ENCODE results near the gene EXOC3L4. TPM values are rescaled to one million over a fixed set of nuclear protein-coding genes. Genes with fewer than 3 reads are reported as not detected.

EXOC3L4 gene
- total and polyA plus RNA-seq, 9 donors = 0.33 to 1.2 (median 0.85) TPM; not detected in 3

GRCh38 chr14:103089386-103090335 is 4.9 kb upstream of the EXOC3L4 start:
- intact Hi-C loops (cut with DNase I) = no loop called here
- H3K4me3 ChIP-seq = no peak overlapping the region
- peaks cover 8% of the 10 kb centered on the region for H3K4me1 ChIP-seq (ENCODE audit: insufficient read depth)
- no peak for TF ChIP-seq CTCF (IDR thresholded peaks at IDR 0.05)
- no peak for DNase-seq
- H3K36me3 ChIP-seq = no peaks in the 10 kb centered on the region
- no peaks in the 10 kb centered on the region for H3K27me3 ChIP-seq
- 88 to 92% (median 91%) methylated on average over 26 to 28 of the region's 28 CpGs for WGBS, 3 donors
- no peaks in the 10 kb centered on the region for H3K9me3 ChIP-seq
- H3K27ac ChIP-seq = no peak overlapping the region

- WGBS, 3 donors = 82 to 85% (median 82%) methylated on average over 12 of the region's 12 CpGs
- intact Hi-C loops (cut with DNase I) = no loop called here
- no peak overlapping the region for H3K4me3 ChIP-seq
Observed at GRCh38 chr14:103090481-103091020, 4.0 kb upstream of the EXOC3L4 start.

GRCh38 chr14:103091041-103091882 is 3.3 kb upstream of the EXOC3L4 start:
- H3K4me1 ChIP-seq (ENCODE audit: insufficient read depth) = peaks cover 10% of the 10 kb centered on the region
- WGBS, 3 donors = 6 to 17% (median 10%) methylated on average over 22 to 69 of the region's 69 CpGs
- H3K4me3 ChIP-seq = peak overlapping the region; percentile 39
- no peaks in the 10 kb centered on the region for H3K9me3 ChIP-seq
- no peaks in the 10 kb centered on the region for H3K36me3 ChIP-seq
- no peak for TF ChIP-seq POLR2A (IDR thresholded peaks at IDR 0.05)
- peak in 1 of 3 donors; percentile 25 for TF ChIP-seq CTCF (IDR thresholded peaks at IDR 0.05)
- H3K27ac ChIP-seq = no peak overlapping the region
- intact Hi-C loops (cut with DNase I) = no loop called here
- DNase-seq = peak in 4 of 5 donors; percentile 59 to 71 (median 64)
- no peaks in the 10 kb centered on the region for H3K27me3 ChIP-seq

More at GRCh38 chr14:103090481-103091020, 4.0 kb upstream of the EXOC3L4 start:
- TF ChIP-seq CTCF (IDR thresholded peaks at IDR 0.05) (no peak), POLR2A (IDR thresholded peaks at IDR 0.05) (no peak), EP300 (IDR thresholded peaks at IDR 0.05) (no peak)
- no peaks in the 10 kb centered on the region for H3K27me3 ChIP-seq
- peaks cover 10% of the 10 kb centered on the region for H3K4me1 ChIP-seq (ENCODE audit: insufficient read depth)
- no peak overlapping the region for H3K27ac ChIP-seq
- no peak for DNase-seq
- H3K36me3 ChIP-seq = no peaks in the 10 kb centered on the region
- H3K9me3 ChIP-seq = no peaks in the 10 kb centered on the region

- 52 to 74% (median 59%) methylated on average over 8 to 9 of the region's 9 CpGs for whole genome bisulfite sequencing, 3 donors
- Histone ChIP-seq H3K4me1 (ENCODE audit: insufficient read depth) (peaks cover 10% of the 10 kb centered on the region), H3K27me3 (no peaks in the 10 kb centered on the region), H3K36me3 (no peaks in the 10 kb centered on the region), H3K9me3 (no peaks in the 10 kb centered on the region), H3K27ac (no peak overlapping the region), H3K4me3 (peak overlapping the region; percentile 39)
- no peak for DNase-seq
- intact Hi-C loops (cut with DNase I) = no loop called here
- TF ChIP-seq POLR2A (IDR thresholded peaks at IDR 0.05) = no peak
- no peak for TF ChIP-seq EP300 (IDR thresholded peaks at IDR 0.05)
- no peak for TF ChIP-seq CTCF (IDR thresholded peaks at IDR 0.05)
Observed at GRCh38 chr14:103091883-103092222, 2.7 kb upstream of the EXOC3L4 start.

Data from ovary (tissue), 9 donors.